Type B pancreatic cell (in vitro differentiated cells): ENCODE results near the gene LRPPRC. TPM values are rescaled to one million over a fixed set of nuclear protein-coding genes. Genes with fewer than 3 reads are reported as not detected.

Experiments
- DNase-seq: peaks from one replicate; pipeline ENCODE4 v3.0.0; 2021; ENCODE audit warnings: mixed read lengths; ENCODE audit not compliant: unreplicated experiment; ENCODE audit errors: extremely low spot score
- H3K27ac Mint-ChIP-seq: 2 replicates; pipeline ENCODE4 v1.8.0; 2021; ENCODE audit warnings: mild to moderate bottlenecking, mixed read lengths
- H3K27me3 Mint-ChIP-seq: 2 replicates; pipeline ENCODE4 v1.8.0; 2021; ENCODE audit warnings: mixed read lengths
- H3K36me3 Mint-ChIP-seq: 2 replicates; pipeline ENCODE4 v1.8.0; 2021; ENCODE audit warnings: mixed read lengths
- H3K4me1 Mint-ChIP-seq: one replicate; pipeline ENCODE4 v1.8.0; 2021; ENCODE audit warnings: mixed read lengths; ENCODE audit not compliant: unreplicated experiment
- H3K4me3 Mint-ChIP-seq: 2 replicates; pipeline ENCODE4 v1.8.0; 2021; ENCODE audit warnings: mild to moderate bottlenecking, mixed read lengths
- H3K9me3 Mint-ChIP-seq: 2 replicates; pipeline ENCODE4 v1.8.0; 2021; ENCODE audit warnings: mixed read lengths
- CTCF ChIP-seq: fragments of 200-600 bp; sonication (generic); conservative IDR thresholded peaks from 2 replicates; pipeline ENCODE4 v1.5.0; 2021; ENCODE audit warnings: antibody characterized with exemption, mild to moderate bottlenecking
- total RNA-seq: library from RNA; stranded (reverse); gene quantifications from 2 replicates; pipeline ENCODE4 v1.2.1, GENCODE V29; 2021; ENCODE audit warnings: low replicate concordance

LRPPRC gene
- total RNA-seq, 1 donor from 2014 or later, result 117 TPM

- peaks cover 35% of the 10 kb centered on the region for H3K36me3 Mint-ChIP-seq
- DNase-seq, result no peak
- H3K4me1 Mint-ChIP-seq, result no peaks in the 10 kb centered on the region
- no peak for TF ChIP-seq CTCF
- H3K27ac Mint-ChIP-seq, result no peak overlapping the region
- H3K9me3 Mint-ChIP-seq, result no peaks in the 10 kb centered on the region
- no peak overlapping the region for H3K4me3 Mint-ChIP-seq
- H3K27me3 Mint-ChIP-seq, result no peaks in the 10 kb centered on the region
Measured at GRCh38 chr2:43946685-43947084, 49.1 kb downstream of the LRPPRC start.

- Mint-ChIP-seq H3K36me3 (peaks cover 36% of the 10 kb centered on the region), H3K9me3 (no peaks in the 10 kb centered on the region), H3K27me3 (no peaks in the 10 kb centered on the region), H3K27ac (no peak overlapping the region), H3K4me1 (no peaks in the 10 kb centered on the region), H3K4me3 (no peak overlapping the region)
- no peak for TF ChIP-seq CTCF
- DNase-seq, result no peak
Measured at GRCh38 chr2:43945439-43945838, 50.4 kb downstream of the LRPPRC start.

GRCh38 chr2:43944915-43945314 lies 50.9 kb downstream of the LRPPRC start:
- Mint-ChIP-seq H3K4me3 (no peak overlapping the region), H3K4me1 (no peaks in the 10 kb centered on the region), H3K27ac (no peak overlapping the region), H3K27me3 (no peaks in the 10 kb centered on the region), H3K36me3 (peaks cover 37% of the 10 kb centered on the region), H3K9me3 (no peaks in the 10 kb centered on the region)
- DNase-seq, result no peak
- TF ChIP-seq CTCF, result no peak

GRCh38 chr2:43943809-43944452 lies 51.9 kb downstream of the LRPPRC start:
- TF ChIP-seq CTCF, result no peak
- no peak for DNase-seq
- Mint-ChIP-seq H3K4me1 (no peaks in the 10 kb centered on the region), H3K9me3 (no peaks in the 10 kb centered on the region), H3K27me3 (no peaks in the 10 kb centered on the region), H3K36me3 (peaks cover 35% of the 10 kb centered on the region), H3K27ac (no peak overlapping the region), H3K4me3 (no peak overlapping the region)

GRCh38 chr2:43943323-43943722 lies 52.5 kb downstream of the LRPPRC start:
- Mint-ChIP-seq H3K4me1 (no peaks in the 10 kb centered on the region), H3K4me3 (no peak overlapping the region), H3K9me3 (no peaks in the 10 kb centered on the region), H3K36me3 (peaks cover 33% of the 10 kb centered on the region), H3K27ac (no peak overlapping the region), H3K27me3 (no peaks in the 10 kb centered on the region)
- DNase-seq, result no peak
- TF ChIP-seq CTCF, result no peak

GRCh38 chr2:43942881-43943280 lies 52.9 kb downstream of the LRPPRC start:
- Mint-ChIP-seq H3K27ac (no peak overlapping the region), H3K4me3 (no peak overlapping the region), H3K4me1 (no peaks in the 10 kb centered on the region), H3K9me3 (no peaks in the 10 kb centered on the region), H3K27me3 (no peaks in the 10 kb centered on the region), H3K36me3 (peaks cover 31% of the 10 kb centered on the region)
- TF ChIP-seq CTCF, result no peak
- DNase-seq, result no peak
